Measurements from ENCODE around the gene GRIK3. TPM values are rescaled to one million over a fixed set of nuclear protein-coding genes. Genes with fewer than 3 reads are reported as not detected.

GRIK3 gene
- total RNA-seq, 4 donors from 2014 or later, result 0.13 to 0.42 (median 0.15) TPM; not detected in 1

DNA sequence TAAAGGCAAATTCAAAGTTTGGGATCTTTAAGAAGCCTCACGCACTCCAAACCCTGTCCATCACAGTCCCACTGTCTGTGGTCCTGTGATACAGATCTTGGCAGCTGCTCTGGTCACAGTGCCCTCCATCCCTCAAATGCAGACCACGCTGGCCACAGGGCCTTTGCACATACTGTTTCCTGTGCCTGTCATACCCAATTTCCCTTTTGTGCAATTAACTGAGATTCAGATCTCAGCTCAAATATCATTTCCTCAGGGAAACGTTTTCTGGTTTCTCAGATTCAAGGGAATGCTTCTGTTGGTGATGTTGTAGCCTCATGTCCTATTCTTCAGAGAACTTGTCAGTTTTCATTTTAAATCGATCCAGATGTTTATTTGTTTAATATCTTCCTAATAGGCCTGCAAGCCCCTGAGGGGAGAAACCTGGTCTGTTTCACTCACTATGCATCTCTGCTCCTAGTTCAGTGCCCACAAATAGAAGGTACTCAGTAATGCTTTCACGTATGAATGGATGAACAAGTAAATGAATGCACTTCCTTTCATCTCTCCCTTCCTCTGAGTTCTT is 24.2 kb upstream of the GRIK3 start:
- no peaks in the 10 kb centered on the region for H3K9me3 ChIP-seq
- H3K27me3 ChIP-seq, result no peaks in the 10 kb centered on the region
- intact Hi-C loops (cut with DNase I), result no loop called here
- H3K4me1 ChIP-seq, result no peaks in the 10 kb centered on the region
- 64 to 82% methylated on average over 5 of the region's 5 CpGs for WGBS, 2 donors
- no peak overlapping the region for H3K4me3 ChIP-seq (replicated peaks in 1 of 3)
- TF ChIP-seq POLR2A (IDR thresholded peaks at IDR 0.05), result no peak
- TF ChIP-seq, protein P1, sequence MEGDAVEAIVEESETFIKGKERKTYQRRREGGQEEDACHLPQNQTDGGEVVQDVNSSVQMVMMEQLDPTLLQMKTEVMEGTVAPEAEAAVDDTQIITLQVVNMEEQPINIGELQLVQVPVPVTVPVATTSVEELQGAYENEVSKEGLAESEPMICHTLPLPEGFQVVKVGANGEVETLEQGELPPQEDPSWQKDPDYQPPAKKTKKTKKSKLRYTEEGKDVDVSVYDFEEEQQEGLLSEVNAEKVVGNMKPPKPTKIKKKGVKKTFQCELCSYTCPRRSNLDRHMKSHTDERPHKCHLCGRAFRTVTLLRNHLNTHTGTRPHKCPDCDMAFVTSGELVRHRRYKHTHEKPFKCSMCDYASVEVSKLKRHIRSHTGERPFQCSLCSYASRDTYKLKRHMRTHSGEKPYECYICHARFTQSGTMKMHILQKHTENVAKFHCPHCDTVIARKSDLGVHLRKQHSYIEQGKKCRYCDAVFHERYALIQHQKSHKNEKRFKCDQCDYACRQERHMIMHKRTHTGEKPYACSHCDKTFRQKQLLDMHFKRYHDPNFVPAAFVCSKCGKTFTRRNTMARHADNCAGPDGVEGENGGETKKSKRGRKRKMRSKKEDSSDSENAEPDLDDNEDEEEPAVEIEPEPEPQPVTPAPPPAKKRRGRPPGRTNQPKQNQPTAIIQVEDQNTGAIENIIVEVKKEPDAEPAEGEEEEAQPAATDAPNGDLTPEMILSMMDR (IDR thresholded peaks at IDR 0.05), result no peak
- no peak for DNase-seq
- no peak overlapping the region for H3K27ac ChIP-seq
- no peaks in the 10 kb centered on the region for H3K36me3 ChIP-seq

DNA sequence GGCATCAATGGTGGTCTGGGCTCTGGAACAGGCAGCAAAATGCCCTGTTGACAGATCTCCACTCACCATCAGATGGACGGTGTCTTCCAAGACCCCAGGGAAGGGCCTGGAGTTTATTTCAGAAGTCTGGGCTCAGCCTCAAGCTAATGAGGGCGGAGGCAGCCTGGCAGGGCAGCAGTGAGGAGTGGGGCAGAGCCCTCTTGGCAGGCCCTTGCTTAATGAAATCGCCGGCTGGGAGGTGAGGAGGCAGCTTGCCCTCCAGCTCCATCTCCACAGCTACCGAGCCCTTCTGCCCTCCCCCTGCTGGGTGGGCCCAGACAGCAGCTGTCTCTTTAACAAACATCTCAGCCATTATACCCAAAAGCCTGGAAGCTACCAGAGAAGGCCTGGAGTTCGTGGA is 22.0 kb upstream of the GRIK3 start:
- TF ChIP-seq, protein P1 (IDR thresholded peaks at IDR 0.05), result no peak
- TF ChIP-seq POLR2A (IDR thresholded peaks at IDR 0.05), result no peak
- no peaks in the 10 kb centered on the region for H3K27me3 ChIP-seq
- WGBS, 2 donors, result 20 to 38% methylated on average over 2 to 6 of the region's 6 CpGs
- no peaks in the 10 kb centered on the region for H3K4me1 ChIP-seq
- intact Hi-C loops (cut with DNase I), result no loop called here
- H3K36me3 ChIP-seq, result no peaks in the 10 kb centered on the region
- no peak overlapping the region for H3K27ac ChIP-seq
- H3K4me3 ChIP-seq (replicated peaks in 1 of 3), result no peak overlapping the region
- DNase-seq, result no peak
- H3K9me3 ChIP-seq, result no peaks in the 10 kb centered on the region

DNA sequence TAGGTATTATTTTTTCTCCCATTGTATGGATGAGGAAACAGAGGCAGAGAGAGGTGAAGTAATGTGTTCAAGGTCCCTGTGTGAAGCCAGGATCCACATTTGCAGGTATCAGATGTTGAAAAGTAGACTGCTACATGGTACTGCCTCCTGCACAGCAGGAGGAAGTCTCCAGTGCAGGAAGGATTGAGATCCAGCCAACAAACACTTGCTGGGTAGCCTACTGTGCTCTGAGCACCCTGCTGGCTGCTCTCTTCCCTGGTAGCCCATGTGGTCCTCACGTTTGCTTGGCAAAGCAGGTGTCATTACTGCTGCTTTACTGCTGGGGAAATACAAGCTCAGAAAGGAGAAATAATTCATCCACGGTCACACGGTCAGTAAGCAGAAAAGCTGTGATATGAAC is 21.3 kb upstream of the GRIK3 start:
- intact Hi-C loops (cut with DNase I), result no loop called here
- Histone ChIP-seq H3K36me3 (no peaks in the 10 kb centered on the region), H3K9me3 (no peaks in the 10 kb centered on the region), H3K4me1 (no peaks in the 10 kb centered on the region), H3K27ac (no peak overlapping the region), H3K4me3 (replicated peaks in 1 of 3) (no peak overlapping the region), H3K27me3 (no peaks in the 10 kb centered on the region)
- WGBS, 2 donors, result 53 to 58% methylated on average over 3 of the region's 3 CpGs
- TF ChIP-seq POLR2A (IDR thresholded peaks at IDR 0.05), result no peak
- TF ChIP-seq, protein P1 (IDR thresholded peaks at IDR 0.05), result no peak
- DNase-seq, result no peak

DNA sequence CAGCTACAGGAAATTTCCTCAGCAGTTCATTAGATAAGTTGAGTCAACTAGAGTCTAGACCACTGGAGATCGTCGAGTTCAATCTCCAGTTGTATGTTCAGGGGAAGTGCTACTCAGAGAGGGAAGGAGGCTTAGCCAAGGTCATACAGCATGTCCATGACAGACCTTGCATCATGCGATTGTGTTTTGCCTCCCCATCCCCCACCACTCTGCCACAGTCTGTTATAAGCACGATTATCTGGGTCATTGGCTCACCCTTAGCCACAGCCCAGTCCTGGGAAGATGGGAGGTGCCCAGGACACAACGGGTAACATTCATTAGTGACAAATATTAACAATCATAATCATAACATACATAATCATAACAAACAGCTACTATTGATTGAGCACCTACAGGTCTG is 18.9 kb upstream of the GRIK3 start:
- TF ChIP-seq, protein P1 (IDR thresholded peaks at IDR 0.05), result no peak
- no peak for TF ChIP-seq POLR2A (IDR thresholded peaks at IDR 0.05)
- no peaks in the 10 kb centered on the region for H3K27me3 ChIP-seq
- no peaks in the 10 kb centered on the region for H3K36me3 ChIP-seq
- 83 to 85% methylated on average over 5 of the region's 5 CpGs for WGBS, 2 donors
- intact Hi-C loops (cut with DNase I), result no loop called here
- H3K4me3 ChIP-seq (replicated peaks in 1 of 3), result no peak overlapping the region
- H3K27ac ChIP-seq, result no peak overlapping the region
- H3K4me1 ChIP-seq, result no peaks in the 10 kb centered on the region
- no peaks in the 10 kb centered on the region for H3K9me3 ChIP-seq
- DNase-seq, result no peak

DNA sequence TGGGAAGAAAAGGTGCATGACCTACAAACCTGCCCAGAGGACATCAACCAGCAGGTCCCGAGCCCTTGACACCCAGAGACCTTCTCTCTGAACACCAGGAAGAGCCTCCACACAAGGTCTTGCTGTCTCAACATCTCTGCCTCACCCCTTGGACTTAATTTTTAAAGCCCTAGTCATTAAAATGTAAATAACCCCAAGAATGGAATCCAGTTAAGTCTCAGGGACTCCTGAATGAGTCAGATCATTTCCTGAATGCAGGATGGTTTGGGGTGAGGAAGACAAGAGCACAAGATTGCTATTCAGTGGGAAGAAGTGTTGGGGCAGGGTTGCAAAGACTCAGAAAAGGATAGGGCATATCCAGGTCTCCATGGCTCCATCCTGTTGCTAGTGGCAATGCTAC is 17.8 kb upstream of the GRIK3 start:
- H3K36me3 ChIP-seq, result no peaks in the 10 kb centered on the region
- 60 to 87% methylated on average over 1 of the region's 1 CpG for WGBS, 2 donors
- no peak for DNase-seq
- H3K27me3 ChIP-seq, result no peaks in the 10 kb centered on the region
- no peak overlapping the region for H3K27ac ChIP-seq
- no peaks in the 10 kb centered on the region for H3K4me1 ChIP-seq
- no peaks in the 10 kb centered on the region for H3K9me3 ChIP-seq
- intact Hi-C loops (cut with DNase I), result no loop called here
- no peak for TF ChIP-seq POLR2A (IDR thresholded peaks at IDR 0.05)
- TF ChIP-seq, protein P1 (IDR thresholded peaks at IDR 0.05), result no peak
- H3K4me3 ChIP-seq (replicated peaks in 1 of 3), result no peak overlapping the region
